MM.1S (cell line): ENCODE data around the gene ARFGAP1.

Experiments used
- EZH2 ChIP-seq: fragments of 300-600 bp; sonication (generic); optimal IDR thresholded peaks from 2 replicates; pipeline ENCODE3; 2017; ENCODE audit warnings: low read depth, mild to moderate bottlenecking, antibody characterized with exemption, low read length, mixed read lengths
- EZH2phosphoT487 ChIP-seq: fragments of 300-600 bp; sonication (generic); IDR thresholded peaks from 2 replicates; pipeline ENCODE4 v1.6.1; 2018; ENCODE audit warnings: antibody characterized with exemption, low read length
- TF ChIP-seq, protein P1 (sequence below): fragments of 300-600 bp; sonication (generic); IDR thresholded peaks from 2 replicates; pipeline ENCODE4 v1.5.1; 2016; ENCODE audit warnings: antibody characterized with exemption, low read length, mixed read lengths

DNA sequence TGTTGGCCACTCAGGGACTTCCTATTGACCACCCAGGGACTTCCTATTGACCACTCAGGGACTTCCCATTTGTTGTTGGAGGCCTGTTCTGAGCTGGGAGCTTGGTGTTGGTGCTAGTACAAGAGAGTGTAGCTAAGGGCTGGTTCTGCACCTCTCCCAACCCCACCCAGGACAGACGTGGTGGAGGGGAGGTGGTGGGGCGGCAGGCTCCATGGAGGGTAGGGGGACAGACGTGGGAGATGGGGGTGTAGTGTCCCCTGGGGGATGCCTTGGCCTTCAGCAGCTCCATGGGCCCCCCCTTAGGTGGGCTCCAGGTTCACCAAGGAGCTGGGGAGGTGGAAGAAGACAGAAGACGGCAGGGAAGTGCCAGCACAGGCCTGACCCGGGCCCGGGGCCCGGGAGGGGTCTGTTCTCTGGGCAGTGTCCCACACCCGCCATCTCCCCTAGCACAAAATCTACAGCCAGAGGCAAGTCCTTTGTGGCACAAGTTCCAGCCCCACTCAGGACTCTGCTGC is 54.7 kb downstream of the ARFGAP1 start:
- TF ChIP-seq, protein P1, sequence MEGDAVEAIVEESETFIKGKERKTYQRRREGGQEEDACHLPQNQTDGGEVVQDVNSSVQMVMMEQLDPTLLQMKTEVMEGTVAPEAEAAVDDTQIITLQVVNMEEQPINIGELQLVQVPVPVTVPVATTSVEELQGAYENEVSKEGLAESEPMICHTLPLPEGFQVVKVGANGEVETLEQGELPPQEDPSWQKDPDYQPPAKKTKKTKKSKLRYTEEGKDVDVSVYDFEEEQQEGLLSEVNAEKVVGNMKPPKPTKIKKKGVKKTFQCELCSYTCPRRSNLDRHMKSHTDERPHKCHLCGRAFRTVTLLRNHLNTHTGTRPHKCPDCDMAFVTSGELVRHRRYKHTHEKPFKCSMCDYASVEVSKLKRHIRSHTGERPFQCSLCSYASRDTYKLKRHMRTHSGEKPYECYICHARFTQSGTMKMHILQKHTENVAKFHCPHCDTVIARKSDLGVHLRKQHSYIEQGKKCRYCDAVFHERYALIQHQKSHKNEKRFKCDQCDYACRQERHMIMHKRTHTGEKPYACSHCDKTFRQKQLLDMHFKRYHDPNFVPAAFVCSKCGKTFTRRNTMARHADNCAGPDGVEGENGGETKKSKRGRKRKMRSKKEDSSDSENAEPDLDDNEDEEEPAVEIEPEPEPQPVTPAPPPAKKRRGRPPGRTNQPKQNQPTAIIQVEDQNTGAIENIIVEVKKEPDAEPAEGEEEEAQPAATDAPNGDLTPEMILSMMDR: no peak
- TF ChIP-seq EZH2 (no peak), EZH2phosphoT487 (no peak)
